Tibial nerve (tissue), 4 donors: ENCODE measurements around the gene ZCCHC24. TPM values are rescaled to one million over a fixed set of nuclear protein-coding genes. Genes with fewer than 3 reads are reported as not detected.

ENCODE experiments used
- DNase-seq, 2 donors: peaks; one replicate each; pipeline ENCODE4 v3.0.0-alpha.2; 2019; ENCODE audit warnings: low spot score in 2 of 2
- H3K27ac ChIP-seq, 4 donors: fragments of 200-600 bp; sonication (generic) in 3 of 4; one replicate each; pipeline ENCODE4 v1.5.1; 2017 to 2019; ENCODE audit warnings: mild to moderate bottlenecking in 1 of 4
- H3K27me3 ChIP-seq, 2 donors: fragments of 200-600 bp; sonication (generic) in 1 of 2; one replicate each; pipeline versions ENCODE4 v1.5.1 to v1.6.0; 2017 to 2019
- H3K36me3 ChIP-seq, 3 donors: fragments of 200-600 bp; sonication (generic); one replicate each; pipeline ENCODE4 v1.5.1; 2018 to 2019
- H3K4me1 ChIP-seq, 4 donors: fragments of 200-600 bp; sonication (generic) in 3 of 4; one replicate each; pipeline ENCODE4 v1.5.1; 2017 to 2019
- H3K4me3 ChIP-seq, 4 donors: fragments of 200-600 bp; sonication (generic) in 3 of 4; one replicate each; pipeline ENCODE4 v1.5.1; 2017 to 2019; ENCODE audit warnings: mild to moderate bottlenecking in 1 of 4, moderate library complexity in 1 of 4
- H3K9me3 ChIP-seq, 4 donors: fragments of 200-600 bp; sonication (generic) in 3 of 4; one replicate each; pipeline ENCODE4 v1.5.1; 2017 to 2019
- EP300 ChIP-seq, 2 donors: sonication (generic); formaldehyde crosslinking; IDR thresholded peaks; one replicate each; pipeline ENCODE4 v1.6.1; 2017; ENCODE audit warnings: antibody characterized with exemption in 2 of 2, mild to moderate bottlenecking in 1 of 2
- POLR2A ChIP-seq, 2 donors: fragments of 450-650 bp; IDR thresholded peaks; one replicate each; pipeline ENCODE4 v1.6.1; 2017; ENCODE audit warnings: antibody characterized with exemption in 2 of 2, mild to moderate bottlenecking in 2 of 2, moderate library complexity in 2 of 2
- WGBS, 2 donors: methylation state at CpG; one replicate each; pipeline ENCODE4 v1.1.5; 2018; 5-methylcytosine and 5-hydroxymethylcytosine counted together
- total RNA-seq, 4 donors: library from RNA; depleted of rRNA; stranded (reverse); fragments of >200 nt; gene quantifications; one replicate each; pipeline ENCODE4 v1.1.0, GENCODE V29; 2016
- TF ChIP-seq, protein P1 (sequence below), 5 experiments: fragments of 200-600 bp in 3 of 5; fragments of 450-650 bp in 2 of 5; sonication (generic) in 3 of 5; IDR thresholded peaks; one replicate each; pipeline ENCODE4 v1.5.1; 2016 to 2019; ENCODE audit warnings: antibody characterized with exemption in 5 of 5, mild to moderate bottlenecking in 3 of 5, moderate library complexity in 2 of 5

ZCCHC24 gene
- total RNA-seq, 4 donors from 2014 or later: 122 to 165 (median 138) TPM

DNA sequence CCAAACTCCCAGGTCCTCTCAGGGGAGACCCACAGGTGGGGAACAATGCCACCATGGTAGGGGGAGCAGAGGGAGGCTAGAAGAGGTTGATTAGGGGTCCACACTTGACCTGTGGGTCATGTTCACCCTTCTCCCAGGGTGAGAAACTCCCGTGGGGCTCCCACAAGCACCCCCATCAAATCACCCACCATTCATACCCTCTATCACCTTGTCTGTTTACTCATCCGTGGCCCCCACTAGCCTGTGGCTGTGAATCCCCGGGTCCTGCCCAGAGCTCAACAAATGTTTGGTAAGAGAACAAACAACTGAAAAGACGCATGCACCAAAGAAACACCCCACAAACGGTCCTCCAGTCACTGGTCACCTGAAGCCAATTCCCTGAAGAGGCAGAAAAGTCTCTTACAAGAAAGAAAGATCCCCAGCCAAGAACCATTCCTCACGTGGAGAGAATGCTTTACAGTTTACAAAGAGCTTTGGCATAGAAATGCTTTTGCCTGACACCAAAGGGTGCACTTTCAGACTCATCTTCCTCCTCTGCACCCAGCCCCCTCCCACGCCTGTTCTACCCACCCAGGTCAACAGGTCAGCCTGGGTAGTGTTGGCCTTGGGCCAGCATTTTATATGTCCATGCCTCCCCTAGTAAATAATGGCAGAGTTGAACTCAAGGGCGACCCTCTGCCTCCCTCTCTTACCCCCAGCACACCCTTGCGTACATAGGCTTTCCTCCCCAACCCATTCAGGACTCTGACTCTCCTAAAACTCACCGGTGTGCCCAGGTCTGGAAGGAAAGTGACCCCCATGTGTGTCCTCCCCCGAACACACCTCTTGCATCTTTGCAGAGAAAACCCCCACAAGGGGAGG is 1.9 kb downstream of the ZCCHC24 start:
- Histone ChIP-seq H3K36me3 (no peaks in the 10 kb centered on the region), H3K9me3 (no peaks in the 10 kb centered on the region), H3K4me1 (peaks cover 0 to 62% (median 51%) of the 10 kb centered on the region in 4 donors), H3K4me3 (peak overlapping the region; percentile 70 to 94 (median 88)), H3K27me3 (no peaks in the 10 kb centered on the region), H3K27ac (peak overlapping the region; percentile 68 to 98 (median 92))
- TF ChIP-seq, protein P1, sequence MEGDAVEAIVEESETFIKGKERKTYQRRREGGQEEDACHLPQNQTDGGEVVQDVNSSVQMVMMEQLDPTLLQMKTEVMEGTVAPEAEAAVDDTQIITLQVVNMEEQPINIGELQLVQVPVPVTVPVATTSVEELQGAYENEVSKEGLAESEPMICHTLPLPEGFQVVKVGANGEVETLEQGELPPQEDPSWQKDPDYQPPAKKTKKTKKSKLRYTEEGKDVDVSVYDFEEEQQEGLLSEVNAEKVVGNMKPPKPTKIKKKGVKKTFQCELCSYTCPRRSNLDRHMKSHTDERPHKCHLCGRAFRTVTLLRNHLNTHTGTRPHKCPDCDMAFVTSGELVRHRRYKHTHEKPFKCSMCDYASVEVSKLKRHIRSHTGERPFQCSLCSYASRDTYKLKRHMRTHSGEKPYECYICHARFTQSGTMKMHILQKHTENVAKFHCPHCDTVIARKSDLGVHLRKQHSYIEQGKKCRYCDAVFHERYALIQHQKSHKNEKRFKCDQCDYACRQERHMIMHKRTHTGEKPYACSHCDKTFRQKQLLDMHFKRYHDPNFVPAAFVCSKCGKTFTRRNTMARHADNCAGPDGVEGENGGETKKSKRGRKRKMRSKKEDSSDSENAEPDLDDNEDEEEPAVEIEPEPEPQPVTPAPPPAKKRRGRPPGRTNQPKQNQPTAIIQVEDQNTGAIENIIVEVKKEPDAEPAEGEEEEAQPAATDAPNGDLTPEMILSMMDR (IDR thresholded peaks at IDR 0.05): no peak
- no peak for TF ChIP-seq POLR2A (IDR thresholded peaks at IDR 0.05)
- no peak for TF ChIP-seq EP300 (IDR thresholded peaks at IDR 0.05)
- DNase-seq: no peak
- WGBS, 2 donors: 9 to 13% methylated on average over 11 of the region's 11 CpGs

DNA sequence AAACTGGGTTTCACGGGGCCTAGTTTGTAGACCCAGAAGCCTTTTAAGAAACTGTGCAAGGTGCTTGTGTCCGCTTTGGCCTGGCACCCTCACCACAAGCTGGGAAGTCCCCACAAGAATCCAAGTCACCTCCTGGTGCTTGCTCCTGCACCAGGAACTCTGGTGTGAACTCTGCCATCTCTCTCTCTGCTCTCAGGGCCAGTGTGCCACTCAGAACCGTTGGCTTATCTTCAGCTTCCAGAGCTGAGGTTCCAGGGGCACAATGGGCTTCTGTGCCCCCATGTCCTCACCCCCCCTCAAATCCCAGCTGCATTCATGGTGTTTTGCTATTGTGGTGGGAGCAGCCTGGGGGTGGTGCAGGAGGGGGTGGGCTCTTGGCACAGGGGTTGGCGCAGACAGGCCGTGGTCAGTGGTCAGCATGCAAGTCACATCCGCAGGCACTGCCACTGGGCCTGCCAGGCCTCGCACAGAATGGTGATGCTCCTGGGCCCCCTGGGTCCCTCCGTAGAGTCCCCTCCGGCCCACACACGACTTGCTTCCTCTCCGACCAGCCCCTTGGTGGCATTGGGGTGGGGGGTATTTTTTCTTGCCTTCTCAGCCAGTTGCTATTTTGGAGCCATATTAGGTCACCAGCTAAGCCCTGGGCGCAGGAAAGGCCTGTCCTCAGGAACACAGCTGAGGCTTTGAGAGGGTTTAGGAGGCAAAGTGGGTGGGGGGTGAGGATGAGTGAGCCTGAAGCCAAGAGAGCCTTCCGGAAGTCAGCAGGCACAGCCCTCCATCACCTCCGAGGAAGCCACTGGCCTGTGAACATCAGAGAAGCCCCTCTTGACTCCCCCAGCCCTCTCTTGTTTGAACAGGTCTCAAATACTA is 3.0 kb downstream of the ZCCHC24 start:
- DNase-seq: no peak
- TF ChIP-seq EP300 (IDR thresholded peaks at IDR 0.05) (peak in 1 of 2 donors; percentile 90), POLR2A (IDR thresholded peaks at IDR 0.05) (no peak)
- TF ChIP-seq, protein P1 (IDR thresholded peaks at IDR 0.05): no peak
- Histone ChIP-seq H3K9me3 (no peaks in the 10 kb centered on the region), H3K36me3 (no peaks in the 10 kb centered on the region), H3K27ac (peak overlapping the region; percentile 68 to 98 (median 92)), H3K4me3 (peak overlapping the region; percentile 70 to 94 (median 88)), H3K4me1 (peaks cover 0 to 74% (median 61%) of the 10 kb centered on the region in 4 donors), H3K27me3 (no peaks in the 10 kb centered on the region)
- whole genome bisulfite sequencing, 2 donors: 29 to 33% methylated on average over 11 to 14 of the region's 14 CpGs

DNA sequence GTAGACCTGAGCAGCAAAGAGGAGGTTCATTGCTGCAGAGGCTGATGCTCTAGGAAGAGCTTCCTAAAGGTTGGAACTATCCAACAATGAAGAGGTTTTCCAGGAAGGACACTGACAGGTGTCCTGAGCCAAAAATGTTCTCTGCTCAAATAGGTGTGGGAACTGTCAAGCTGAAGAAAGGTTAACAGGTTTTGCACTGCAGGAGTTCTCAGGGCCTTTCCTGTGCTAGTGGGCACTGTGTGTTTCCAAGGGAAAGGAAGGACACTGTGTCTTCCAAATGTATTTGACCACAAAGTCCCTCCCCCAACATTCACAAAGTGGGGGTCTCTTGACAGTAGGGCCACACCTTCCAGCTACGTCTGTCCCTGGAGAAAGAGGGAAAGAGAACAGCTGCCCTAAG is 4.0 kb downstream of the ZCCHC24 start:
- peak overlapping the region in 2 of 4 donors; percentile 93 to 94 for H3K4me3 ChIP-seq

DNA sequence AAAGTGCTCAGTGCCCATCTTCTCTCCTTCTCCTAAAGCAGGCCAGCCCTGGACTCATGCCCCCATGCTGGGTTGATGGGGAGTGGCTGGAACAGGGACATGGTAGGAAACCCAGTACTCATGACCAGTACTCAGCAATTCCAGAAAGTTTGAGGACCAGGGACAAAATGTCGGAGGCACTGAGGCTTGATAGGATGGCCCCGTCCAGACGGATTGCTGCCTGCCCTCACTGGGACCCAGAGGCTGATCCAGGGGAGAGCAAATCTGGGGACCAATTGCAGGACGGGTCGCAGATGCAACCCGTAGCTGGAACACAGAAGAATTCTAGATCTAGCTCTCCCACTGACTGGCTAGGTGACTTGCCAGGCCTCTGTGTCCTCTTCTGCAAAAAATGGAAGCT is 5.1 kb downstream of the ZCCHC24 start:
- Histone ChIP-seq H3K27ac (peak overlapping the region; percentile 68 to 98 (median 85)), H3K4me1 (peaks cover 0 to 89% (median 79%) of the 10 kb centered on the region in 4 donors), H3K9me3 (no peaks in the 10 kb centered on the region), H3K27me3 (no peaks in the 10 kb centered on the region), H3K4me3 (peak overlapping the region in 2 of 4 donors; percentile 3 to 15), H3K36me3 (no peaks in the 10 kb centered on the region)
- TF ChIP-seq EP300 (IDR thresholded peaks at IDR 0.05) (no peak), POLR2A (IDR thresholded peaks at IDR 0.05) (no peak)
- TF ChIP-seq, protein P1 (IDR thresholded peaks at IDR 0.05): no peak
- 52 to 73% methylated on average over 6 of the region's 6 CpGs for WGBS, 2 donors
- no peak for DNase-seq

More for the DNA sequence above, 4.0 kb downstream of the ZCCHC24 start:
- no peaks in the 10 kb centered on the region for H3K9me3 ChIP-seq
- TF ChIP-seq, protein P1 (IDR thresholded peaks at IDR 0.05): no peak
- no peak for TF ChIP-seq POLR2A (IDR thresholded peaks at IDR 0.05)
- TF ChIP-seq EP300 (IDR thresholded peaks at IDR 0.05): no peak
- 0 to 20% methylated on average over 1 of the region's 1 CpG for WGBS, 2 donors
- peaks cover 0 to 78% (median 67%) of the 10 kb centered on the region in 4 donors for H3K4me1 ChIP-seq
- DNase-seq: no peak
- H3K27ac ChIP-seq: peak overlapping the region; percentile 68 to 98 (median 92)
- no peaks in the 10 kb centered on the region for H3K36me3 ChIP-seq
- no peaks in the 10 kb centered on the region for H3K27me3 ChIP-seq
